NCI-H510A treated with DMSO at 0.1 percent for 48 hours (cell line): ENCODE data around the gene DUSP7.

Experiments used
- DNase-seq: peaks from one replicate; lab custom pipeline; 2025; lab: John Stamatoyannopoulos, UW

DUSP7 gene

GRCh38 chr3:52086461-52086860 lies 30.1 kb upstream of the DUSP7 start:
- no peak for DNase-seq

- DNase-seq, result no peak
Measured at GRCh38 chr3:52085681-52086282, 29.4 kb upstream of the DUSP7 start.

- DNase-seq, result no peak
Measured at GRCh38 chr3:52084954-52085680, 28.7 kb upstream of the DUSP7 start.

GRCh38 chr3:52084216-52084945 lies 28.0 kb upstream of the DUSP7 start:
- no peak for DNase-seq

- peak; percentile 69 for DNase-seq
Measured at GRCh38 chr3:52083556-52084087, 27.3 kb upstream of the DUSP7 start.

- no peak for DNase-seq
Measured at GRCh38 chr3:52082951-52083350, 26.6 kb upstream of the DUSP7 start.

GRCh38 chr3:52080830-52081719 lies 24.7 kb upstream of the DUSP7 start:
- DNase-seq, result no peak

- no peak for DNase-seq
Measured at GRCh38 chr3:52079958-52080357, 23.6 kb upstream of the DUSP7 start.

GRCh38 chr3:52078781-52079560 lies 22.6 kb upstream of the DUSP7 start:
- DNase-seq, result no peak

GRCh38 chr3:52077925-52078324 lies 21.6 kb upstream of the DUSP7 start:
- DNase-seq, result peak; percentile 21

- no peak for DNase-seq
Measured at GRCh38 chr3:52076896-52077780, 20.8 kb upstream of the DUSP7 start.

GRCh38 chr3:52073490-52073889 lies 17.1 kb upstream of the DUSP7 start:
- DNase-seq, result no peak

- DNase-seq, result no peak
Measured at GRCh38 chr3:52072471-52072870, 16.1 kb upstream of the DUSP7 start.

GRCh38 chr3:52072020-52072419 lies 15.6 kb upstream of the DUSP7 start:
- DNase-seq, result no peak

GRCh38 chr3:52070724-52071621 lies 14.6 kb upstream of the DUSP7 start:
- no peak for DNase-seq

- DNase-seq, result no peak
Measured at GRCh38 chr3:52069855-52070254, 13.5 kb upstream of the DUSP7 start.

- no peak for DNase-seq
Measured at GRCh38 chr3:52069135-52069534, 12.8 kb upstream of the DUSP7 start.

- DNase-seq, result no peak
Measured at GRCh38 chr3:52068730-52069129, 12.4 kb upstream of the DUSP7 start.

GRCh38 chr3:52068055-52068571 lies 11.7 kb upstream of the DUSP7 start:
- no peak for DNase-seq
